WTC11 (cell line): Measurements from ENCODE around the gene RHOT2. TPM values are rescaled to one million over a fixed set of nuclear protein-coding genes. Genes with fewer than 3 reads are reported as not detected.

Experiments
- ATAC-seq: fragments of 200-7000 bp; cut with Tn5 transposase; 2 replicates; pipeline ENCODE4 v1.10.0; 2021; ENCODE audit warnings: mild to moderate bottlenecking, moderate library complexity
- CTCF ChIA-PET: fragments of 300-600 bp; sonication (Branson Sonifier 250); formaldehyde crosslinking; loops from one replicate; lab custom pipeline; 2021; ENCODE audit warnings: antibody characterized with exemption; lab: Charles Lee
- POLR2A ChIA-PET: fragments of 350-600 bp; sonication (Branson Sonifier 250); formaldehyde crosslinking; loops from one replicate; lab custom pipeline; 2021; ENCODE audit warnings: antibody characterized with exemption; lab: Charles Lee
- DNase-seq: peaks from one replicate; pipeline ENCODE4 v3.0.0; 2021; ENCODE audit warnings: low spot score
- H3K27ac Mint-ChIP-seq: 2 replicates; pipeline ENCODE4 v1.8.0; 2021; ENCODE audit warnings: mixed read lengths
- H3K27me3 Mint-ChIP-seq: 2 replicates; pipeline ENCODE4 v1.8.0; 2021; ENCODE audit warnings: low read depth, mild to moderate bottlenecking, moderate library complexity, mixed read lengths
- H3K36me3 Mint-ChIP-seq: 2 replicates; pipeline ENCODE4 v1.8.0; 2021; ENCODE audit warnings: mixed read lengths
- H3K4me1 Mint-ChIP-seq: 2 replicates; pipeline ENCODE4 v1.8.0; 2022; ENCODE audit warnings: mixed read lengths
- H3K4me3 Mint-ChIP-seq: 2 replicates; pipeline ENCODE4 v1.8.0; 2021; ENCODE audit warnings: mild to moderate bottlenecking, moderate library complexity, mixed read lengths
- H3K9me3 Mint-ChIP-seq: 2 replicates; pipeline ENCODE4 v1.8.0; 2021; ENCODE audit warnings: mixed read lengths
- EMX1 ChIP-seq: fragments of 250-450 bp; sonication (Bioruptor Pico); IDR thresholded peaks from 2 replicates; pipeline ENCODE4 v1.8.0; 2021; ENCODE audit warnings: mild to moderate bottlenecking
- FOXJ3 ChIP-seq: sonication (generic); formaldehyde crosslinking; IDR thresholded peaks from 2 replicates; pipeline ENCODE4 v1.9.0; 2021; ENCODE audit warnings: missing genetic modification reagents, mild to moderate bottlenecking, borderline replicate concordance
- GABPB1 ChIP-seq: sonication (generic); formaldehyde crosslinking; IDR thresholded peaks from 2 replicates; pipeline ENCODE4 v1.8.1; 2023; ENCODE audit warnings: mild to moderate bottlenecking, missing genetic modification reagents
- GTF2I ChIP-seq: fragments of 250-450 bp; sonication (Bioruptor Pico); conservative IDR thresholded peaks from 2 replicates; pipeline ENCODE4 v1.4.0; 2021; ENCODE audit warnings: mild to moderate bottlenecking
- MYBL2 ChIP-seq: sonication (generic); formaldehyde crosslinking; IDR thresholded peaks from 2 replicates; pipeline ENCODE4 v1.8.1; 2023; ENCODE audit warnings: mild to moderate bottlenecking, moderate library complexity, missing genetic modification reagents
- OVOL2 ChIP-seq: fragments of 250-450 bp; sonication (Bioruptor Pico); IDR thresholded peaks from 2 replicates; pipeline ENCODE4 v1.9.0; 2021; ENCODE audit warnings: mild to moderate bottlenecking, borderline replicate concordance
- SMAD3 ChIP-seq: sonication (generic); formaldehyde crosslinking; IDR thresholded peaks from 2 replicates; pipeline ENCODE4 v1.8.0; 2022; ENCODE audit warnings: missing genetic modification reagents, mild to moderate bottlenecking, borderline replicate concordance
- SMAD4 ChIP-seq: sonication (generic); formaldehyde crosslinking; IDR thresholded peaks from 2 replicates; pipeline ENCODE4 v1.8.0; 2022; ENCODE audit warnings: mild to moderate bottlenecking, missing genetic modification reagents
- TCF7 ChIP-seq: sonication (generic); formaldehyde crosslinking; IDR thresholded peaks from 2 replicates; pipeline ENCODE4 v1.8.0; 2022; ENCODE audit warnings: mild to moderate bottlenecking, low read depth, missing genetic modification reagents, moderate library complexity
- TEAD4 ChIP-seq: sonication (generic); formaldehyde crosslinking; IDR thresholded peaks from 2 replicates; pipeline ENCODE4 v1.8.0; 2022; ENCODE audit warnings: mild to moderate bottlenecking, missing genetic modification reagents
- ZNF263 ChIP-seq: sonication (generic); formaldehyde crosslinking; IDR thresholded peaks from 2 replicates; pipeline ENCODE4 v1.8.1; 2022; ENCODE audit warnings: low read depth, mild to moderate bottlenecking, moderate library complexity, missing genetic modification reagents
- total RNA-seq: library from RNA; stranded (reverse); gene quantifications from 3 replicates; pipeline ENCODE4 v1.2.3, GENCODE V29; 2021
- TF ChIP-seq, protein P1 (sequence below): sonication (generic); formaldehyde crosslinking; IDR thresholded peaks from 2 replicates; pipeline ENCODE4 v1.8.1; 2022; ENCODE audit warnings: missing genetic modification reagents, borderline replicate concordance
- TF ChIP-seq, protein P2 (sequence below): sonication (generic); formaldehyde crosslinking; IDR thresholded peaks from 2 replicates; pipeline ENCODE4 v1.8.1; 2022; ENCODE audit warnings: mild to moderate bottlenecking, moderate library complexity, missing genetic modification reagents
- TF ChIP-seq, protein P3 (sequence below): fragments of 250-450 bp; sonication (Bioruptor Pico); IDR thresholded peaks from 2 replicates; pipeline ENCODE4 v1.8.0; 2021; ENCODE audit warnings: mild to moderate bottlenecking
- TF ChIP-seq, protein P4 (sequence below): sonication (generic); formaldehyde crosslinking; conservative IDR thresholded peaks from 2 replicates; pipeline ENCODE4 v1.8.1; 2022; ENCODE audit warnings: mild to moderate bottlenecking, missing genetic modification reagents
- TF ChIP-seq, protein P5 (sequence below): sonication (generic); formaldehyde crosslinking; IDR thresholded peaks from 2 replicates; pipeline ENCODE4 v1.8.1; 2023; ENCODE audit warnings: mild to moderate bottlenecking, moderate library complexity, missing genetic modification reagents

The RHOT2 gene
- total RNA-seq, 1 experiment from 2014 or later = 285 TPM

DNA sequence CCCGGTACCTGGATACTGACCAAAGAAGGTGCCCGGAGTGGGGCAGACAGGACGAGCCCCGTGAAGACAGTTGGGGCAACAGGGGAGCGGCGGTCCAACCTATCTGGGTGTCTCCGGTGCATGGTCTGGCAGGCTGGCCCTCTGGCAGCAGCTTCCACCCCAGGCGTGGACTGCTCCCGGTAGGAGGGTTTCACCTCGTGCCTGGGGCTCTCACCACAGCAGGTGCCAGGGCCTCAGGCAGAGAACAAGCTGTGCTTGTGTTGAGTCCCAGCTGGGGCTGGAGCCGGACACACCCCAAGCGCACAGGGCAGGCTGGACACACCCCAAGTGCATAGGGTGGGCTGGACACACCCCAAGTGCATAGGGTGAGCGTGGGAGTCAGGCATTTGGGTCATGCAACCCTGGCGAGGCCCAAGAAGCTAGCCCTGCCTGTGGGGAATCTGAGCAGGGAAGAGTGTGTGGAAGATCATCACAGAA lies 39.2 kb downstream of the RHOT2 start (continued):
- TF ChIP-seq, protein P1, sequence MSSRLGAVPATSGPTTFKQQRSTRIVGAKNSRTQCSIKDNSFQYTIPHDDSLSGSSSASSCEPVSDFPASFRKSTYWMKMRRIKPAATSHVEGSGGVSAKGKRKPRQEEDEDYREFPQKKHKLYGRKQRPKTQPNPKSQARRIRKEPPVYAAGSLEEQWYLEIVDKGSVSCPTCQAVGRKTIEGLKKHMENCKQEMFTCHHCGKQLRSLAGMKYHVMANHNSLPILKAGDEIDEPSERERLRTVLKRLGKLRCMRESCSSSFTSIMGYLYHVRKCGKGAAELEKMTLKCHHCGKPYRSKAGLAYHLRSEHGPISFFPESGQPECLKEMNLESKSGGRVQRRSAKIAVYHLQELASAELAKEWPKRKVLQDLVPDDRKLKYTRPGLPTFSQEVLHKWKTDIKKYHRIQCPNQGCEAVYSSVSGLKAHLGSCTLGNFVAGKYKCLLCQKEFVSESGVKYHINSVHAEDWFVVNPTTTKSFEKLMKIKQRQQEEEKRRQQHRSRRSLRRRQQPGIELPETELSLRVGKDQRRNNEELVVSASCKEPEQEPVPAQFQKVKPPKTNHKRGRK (CRISPR knock-in tag) = no peak
- TF ChIP-seq TEAD4 (CRISPR knock-in tag) (no peak), SMAD4 (CRISPR knock-in tag) (no peak)

DNA sequence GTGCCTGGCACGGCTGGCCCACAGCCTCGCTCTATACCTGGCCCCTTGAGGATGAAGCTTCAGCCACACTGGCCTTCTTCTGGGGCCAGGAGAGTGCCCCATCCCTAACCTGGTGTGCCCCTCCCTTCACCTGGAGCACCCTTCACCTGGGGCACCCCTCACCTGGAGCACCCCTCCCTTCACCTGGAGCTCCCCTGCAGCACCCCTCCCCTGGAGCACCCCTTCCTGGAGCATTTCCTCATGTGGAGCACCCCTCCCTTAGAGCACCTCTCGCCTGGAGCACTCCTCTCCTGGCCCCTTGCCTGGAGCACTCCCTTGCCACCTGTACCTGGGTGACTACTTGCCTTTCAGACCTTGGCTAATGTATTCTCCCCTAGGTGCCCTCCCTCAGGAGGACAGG lies 40.1 kb downstream of the RHOT2 start:
- DNase-seq (no peak), ATAC-seq (no peak)
- CTCF ChIA-PET = interaction anchor here (0.6 to 3.4 kb wide), 7 partner anchors 12 to 80 kb away, joined by 3 to 23 read pairs (median 7); partner anchors contain the start of genes ANTKMT, CHTF18, CIAO3 and RPUSD1
- no peak overlapping the region for H3K27ac Mint-ChIP-seq
- POLR2A ChIA-PET = no interaction called here
- no peaks in the 10 kb centered on the region; the same call in 1 of the 2 replicates for H3K4me1 Mint-ChIP-seq
- no peaks in the 10 kb centered on the region for H3K9me3 Mint-ChIP-seq
- TF ChIP-seq ZNF263 (CRISPR knock-in tag) (peak; percentile 59; the same call in 1 of the 2 replicates), GTF2I (CRISPR knock-in tag) (no peak)
- peaks cover 67% of the 10 kb centered on the region for H3K27me3 Mint-ChIP-seq
- no peaks in the 10 kb centered on the region for H3K36me3 Mint-ChIP-seq
- no peak overlapping the region for H3K4me3 Mint-ChIP-seq

DNA sequence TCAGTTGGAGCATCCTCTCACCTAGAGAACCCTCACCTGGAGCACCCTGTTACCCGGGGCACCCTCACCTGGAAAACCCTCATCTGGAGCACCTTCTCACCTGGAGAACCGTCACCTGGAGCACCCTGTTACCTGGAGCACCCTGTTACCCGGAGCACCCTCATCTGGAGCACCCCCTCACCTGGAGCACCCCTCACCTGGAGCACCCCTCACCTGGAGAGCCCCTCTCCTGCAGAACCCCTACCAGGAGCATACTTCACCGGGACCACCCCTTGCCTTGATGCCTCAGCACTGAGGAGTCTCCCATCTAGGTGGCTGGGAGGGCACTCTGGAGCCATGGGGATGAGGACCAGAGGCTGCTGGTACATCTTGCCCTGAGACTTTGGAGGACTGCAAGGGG lies 41.0 kb downstream of the RHOT2 start:
- DNase-seq (no peak), ATAC-seq (no peak)
- ChIA-PET POLR2A (interaction anchor here (0.6 to 1.5 kb wide), 2 partner anchors 11 to 40 kb away, joined by 3 read pairs; no protein-coding TSS in a partner anchor), CTCF (interaction anchor here (1.0 to 3.4 kb wide), 8 partner anchors 11 to 79 kb away, joined by 3 to 23 read pairs (median 8); partner anchors contain the start of genes ANTKMT, CHTF18, CIAO3 and RHBDL1)
- Mint-ChIP-seq H3K27me3 (peaks cover 63% of the 10 kb centered on the region), H3K9me3 (no peaks in the 10 kb centered on the region), H3K27ac (no peak overlapping the region), H3K4me3 (no peak overlapping the region), H3K36me3 (no peaks in the 10 kb centered on the region), H3K4me1 (no peaks in the 10 kb centered on the region; the same call in 1 of the 2 replicates)
- TF ChIP-seq, protein P2, sequence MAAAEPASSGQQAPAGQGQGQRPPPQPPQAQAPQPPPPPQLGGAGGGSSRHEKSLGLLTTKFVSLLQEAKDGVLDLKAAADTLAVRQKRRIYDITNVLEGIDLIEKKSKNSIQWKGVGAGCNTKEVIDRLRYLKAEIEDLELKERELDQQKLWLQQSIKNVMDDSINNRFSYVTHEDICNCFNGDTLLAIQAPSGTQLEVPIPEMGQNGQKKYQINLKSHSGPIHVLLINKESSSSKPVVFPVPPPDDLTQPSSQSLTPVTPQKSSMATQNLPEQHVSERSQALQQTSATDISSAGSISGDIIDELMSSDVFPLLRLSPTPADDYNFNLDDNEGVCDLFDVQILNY = no peak
- TF ChIP-seq, protein P3, sequence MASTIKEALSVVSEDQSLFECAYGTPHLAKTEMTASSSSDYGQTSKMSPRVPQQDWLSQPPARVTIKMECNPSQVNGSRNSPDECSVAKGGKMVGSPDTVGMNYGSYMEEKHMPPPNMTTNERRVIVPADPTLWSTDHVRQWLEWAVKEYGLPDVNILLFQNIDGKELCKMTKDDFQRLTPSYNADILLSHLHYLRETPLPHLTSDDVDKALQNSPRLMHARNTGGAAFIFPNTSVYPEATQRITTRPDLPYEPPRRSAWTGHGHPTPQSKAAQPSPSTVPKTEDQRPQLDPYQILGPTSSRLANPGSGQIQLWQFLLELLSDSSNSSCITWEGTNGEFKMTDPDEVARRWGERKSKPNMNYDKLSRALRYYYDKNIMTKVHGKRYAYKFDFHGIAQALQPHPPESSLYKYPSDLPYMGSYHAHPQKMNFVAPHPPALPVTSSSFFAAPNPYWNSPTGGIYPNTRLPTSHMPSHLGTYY (CRISPR knock-in tag) = no peak
- TF ChIP-seq ZNF263 (CRISPR knock-in tag) = peak; percentile 63; the same call in 1 of the 2 replicates

DNA sequence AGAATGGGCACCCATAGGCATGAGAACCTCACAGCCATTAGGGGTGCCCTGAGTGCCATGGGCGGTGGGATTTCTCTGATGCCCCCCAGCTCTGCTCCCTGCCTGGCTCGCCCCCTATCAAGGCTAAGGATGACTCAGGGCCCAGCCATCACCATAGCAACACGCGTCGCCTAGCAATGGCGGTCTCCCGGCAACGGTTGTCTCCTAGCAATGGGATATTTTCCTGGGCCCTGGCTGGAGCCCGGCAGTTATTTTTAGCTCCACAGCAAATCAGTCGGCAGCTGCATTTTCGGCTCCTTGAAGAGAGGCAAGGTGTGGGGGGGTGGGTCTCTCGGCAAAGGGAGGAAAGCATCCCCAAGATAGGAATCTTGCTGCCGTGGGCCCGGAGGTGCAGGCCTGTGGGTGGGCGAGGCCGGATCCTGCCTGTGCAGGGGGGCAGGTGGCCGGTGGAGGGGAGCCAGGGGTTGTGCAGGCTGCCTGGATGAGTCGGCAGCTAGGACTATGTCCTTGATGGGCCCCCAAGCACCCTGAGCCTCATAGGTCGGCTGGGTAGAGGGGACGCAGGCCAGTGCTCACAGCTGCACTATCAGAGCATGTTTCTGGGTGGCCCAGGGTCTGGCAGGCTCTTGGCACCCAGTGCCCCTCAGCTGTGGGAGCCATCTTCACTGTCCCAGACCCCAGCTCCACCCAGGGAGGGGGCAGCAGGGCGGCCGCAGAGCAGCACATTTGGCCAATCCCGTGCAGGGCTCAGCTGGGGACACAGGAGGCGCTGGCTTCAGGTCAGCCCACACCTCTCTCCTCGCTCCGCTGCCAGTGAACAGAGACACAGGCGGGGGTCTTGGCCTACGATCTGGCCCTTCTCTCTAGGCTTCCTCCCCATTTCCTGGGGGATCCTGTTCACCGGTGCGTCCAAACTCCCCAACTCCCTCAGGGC lies 41.9 kb downstream of the RHOT2 start:
- H3K9me3 Mint-ChIP-seq = no peaks in the 10 kb centered on the region
- peaks cover 61% of the 10 kb centered on the region for H3K27me3 Mint-ChIP-seq
- CTCF ChIA-PET = interaction anchor here (0.7 to 8.8 kb wide), 13 partner anchors 11 to 348 kb away, joined by 3 to 90 read pairs (median 7); partner anchors contain the start of genes ANTKMT, CCDC78, CHTF18 and CIAO3
- H3K4me3 Mint-ChIP-seq = no peak overlapping the region
- no peaks in the 10 kb centered on the region; the same call in 1 of the 2 replicates for H3K4me1 Mint-ChIP-seq
- peak; percentile 69 for DNase-seq
- TF ChIP-seq MYBL2 (no peak), GABPB1 (no peak), OVOL2 (no peak), EMX1 (CRISPR knock-in tag) (no peak), TCF7 (CRISPR knock-in tag) (no peak), FOXJ3 (CRISPR knock-in tag) (no peak), SMAD3 (no peak)
- TF ChIP-seq, protein P1 (CRISPR knock-in tag) = no peak
- TF ChIP-seq, protein P4, sequence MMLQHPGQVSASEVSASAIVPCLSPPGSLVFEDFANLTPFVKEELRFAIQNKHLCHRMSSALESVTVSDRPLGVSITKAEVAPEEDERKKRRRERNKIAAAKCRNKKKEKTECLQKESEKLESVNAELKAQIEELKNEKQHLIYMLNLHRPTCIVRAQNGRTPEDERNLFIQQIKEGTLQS (CRISPR knock-in tag) = no peak
- TF ChIP-seq, protein P5, sequence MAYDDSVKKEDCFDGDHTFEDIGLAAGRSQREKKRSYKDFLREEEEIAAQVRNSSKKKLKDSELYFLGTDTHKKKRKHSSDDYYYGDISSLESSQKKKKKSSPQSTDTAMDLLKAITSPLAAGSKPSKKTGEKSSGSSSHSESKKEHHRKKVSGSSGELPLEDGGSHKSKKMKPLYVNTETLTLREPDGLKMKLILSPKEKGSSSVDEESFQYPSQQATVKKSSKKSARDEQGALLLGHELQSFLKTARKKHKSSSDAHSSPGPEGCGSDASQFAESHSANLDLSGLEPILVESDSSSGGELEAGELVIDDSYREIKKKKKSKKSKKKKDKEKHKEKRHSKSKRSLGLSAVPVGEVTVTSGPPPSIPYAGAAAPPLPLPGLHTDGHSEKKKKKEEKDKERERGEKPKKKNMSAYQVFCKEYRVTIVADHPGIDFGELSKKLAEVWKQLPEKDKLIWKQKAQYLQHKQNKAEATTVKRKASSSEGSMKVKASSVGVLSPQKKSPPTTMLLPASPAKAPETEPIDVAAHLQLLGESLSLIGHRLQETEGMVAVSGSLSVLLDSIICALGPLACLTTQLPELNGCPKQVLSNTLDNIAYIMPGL = no peak
- H3K36me3 Mint-ChIP-seq = no peaks in the 10 kb centered on the region
- no peak overlapping the region for H3K27ac Mint-ChIP-seq
- POLR2A ChIA-PET = interaction anchor here (0.6 to 1.5 kb wide), 2 partner anchors 10 to 39 kb away, joined by 3 read pairs; no protein-coding TSS in a partner anchor
- no peak for ATAC-seq
